Endothelial cell of umbilical vein (primary cell): ENCODE measurements around the gene ACSBG1.

Experiments
- CTCF ChIP-seq, 2 donors: IDR thresholded peaks; 1 replicate in 1 of 2; 2 replicates in 1 of 2; pipeline ENCODE4 v1.5.1; 2011; ENCODE audit warnings: low read length in 2 of 2, mild to moderate bottlenecking in 2 of 2, moderate library complexity in 2 of 2, control low read depth in 1 of 2, inconsistent platforms in 1 of 2, low read depth in 1 of 2; ENCODE audit not compliant: insufficient read depth in 1 of 2; ENCODE audit errors: extremely low read depth in 1 of 2
- EZH2 ChIP-seq: IDR thresholded peaks from 2 replicates; pipeline ENCODE4 v1.6.1; 2012; ENCODE audit warnings: borderline replicate concordance, low read depth, mild to moderate bottlenecking, moderate library complexity, low read length, inconsistent platforms; ENCODE audit not compliant: severe bottlenecking
- FOS ChIP-seq: IDR thresholded peaks from 2 replicates; pipeline ENCODE4 v1.6.1; 2011; ENCODE audit warnings: mild to moderate bottlenecking, low read length, moderate library complexity, borderline replicate concordance; ENCODE audit not compliant: insufficient read depth
- GATA2 ChIP-seq: IDR thresholded peaks from 2 replicates; pipeline ENCODE4 v1.7.0; 2011; ENCODE audit warnings: low read depth, mild to moderate bottlenecking, moderate library complexity, mixed read lengths, low read length; ENCODE audit not compliant: insufficient read length, insufficient read depth
- JUN ChIP-seq: IDR thresholded peaks from 2 replicates; pipeline ENCODE4 v1.6.1; 2011; ENCODE audit warnings: borderline replicate concordance, low read depth; ENCODE audit not compliant: insufficient read length, insufficient read depth
- MYC ChIP-seq: IDR thresholded peaks from one replicate; pipeline ENCODE4 v1.6.1; 2011; ENCODE audit warnings: mild to moderate bottlenecking, low read depth, low read length
- POLR2A ChIP-seq: IDR thresholded peaks from 2 replicates; pipeline ENCODE4 v1.6.1; 2012; ENCODE audit warnings: low read depth, mild to moderate bottlenecking, control low read depth, low read length
- POLR2AphosphoS5 ChIP-seq: IDR thresholded peaks from 2 replicates; pipeline ENCODE4 v1.6.1; 2012; ENCODE audit warnings: low read depth, mild to moderate bottlenecking, control low read depth, low read length, moderate library complexity; ENCODE audit not compliant: insufficient read depth
- TF ChIP-seq, protein P1 (sequence below): IDR thresholded peaks from 2 replicates; pipeline ENCODE4 v1.6.1; 2011; ENCODE audit not compliant: insufficient read depth, insufficient read length

DNA sequence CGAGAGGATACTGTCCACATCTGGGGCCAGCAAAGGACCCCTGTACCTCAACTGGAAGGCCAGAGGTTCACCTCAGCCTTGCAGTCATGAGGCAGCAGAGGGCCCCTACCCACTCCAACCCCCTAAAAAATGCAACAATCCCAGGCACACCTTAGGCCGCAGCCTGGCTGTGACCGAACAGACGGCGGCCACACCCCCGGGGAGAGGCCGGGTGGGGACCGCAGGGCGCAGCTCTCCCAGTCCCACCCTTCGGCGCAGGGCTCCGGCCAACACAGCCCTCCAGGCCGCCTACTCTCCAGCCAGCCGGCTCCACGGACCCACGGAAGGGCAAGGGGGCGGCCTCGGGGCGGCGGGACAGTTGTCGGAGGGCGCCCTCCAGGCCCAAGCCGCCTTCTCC lies 29.5 kb upstream of the ACSBG1 start:
- no peak for TF ChIP-seq CTCF (IDR thresholded peaks at IDR 0.05; ENCODE audit: extremely low read depth in 1 of 2, insufficient read depth in 1 of 2, low read depth in 1 of 2, low read length in 2 of 2)
- no peak for TF ChIP-seq POLR2A
- TF ChIP-seq POLR2AphosphoS5: no peak
- TF ChIP-seq EZH2: no peak
- TF ChIP-seq JUN: no peak
- TF ChIP-seq FOS: no peak
- TF ChIP-seq, protein P1, sequence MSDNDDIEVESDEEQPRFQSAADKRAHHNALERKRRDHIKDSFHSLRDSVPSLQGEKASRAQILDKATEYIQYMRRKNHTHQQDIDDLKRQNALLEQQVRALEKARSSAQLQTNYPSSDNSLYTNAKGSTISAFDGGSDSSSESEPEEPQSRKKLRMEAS: no peak
- TF ChIP-seq MYC: no peak
- TF ChIP-seq GATA2: no peak
